ENCODE results near the gene NRF1.

- TF ChIP-seq MAX (IDR thresholded peaks at IDR 0.05; ENCODE audit: low read depth, low read length) (no peak), CTCF (IDR thresholded peaks at IDR 0.05; ENCODE audit: low read depth, low read length) (no peak)
Measured at GRCh38 chr7:129719980-129720732, 108.6 kb downstream of the NRF1 start.
